Stimulated activated CD8-positive, alpha-beta memory T cell treated with anti-CD3 and anti-CD28 coated beads, Interleukin-15, amount 100 ng/mL, for 24 hours (primary cell): ENCODE data around the gene PCGF2.

Experiments
- DNase-seq: peaks from one replicate; pipeline ENCODE4 v3.0.0-alpha.2; 2020; ENCODE audit warnings: low read depth

The PCGF2 gene

DNA sequence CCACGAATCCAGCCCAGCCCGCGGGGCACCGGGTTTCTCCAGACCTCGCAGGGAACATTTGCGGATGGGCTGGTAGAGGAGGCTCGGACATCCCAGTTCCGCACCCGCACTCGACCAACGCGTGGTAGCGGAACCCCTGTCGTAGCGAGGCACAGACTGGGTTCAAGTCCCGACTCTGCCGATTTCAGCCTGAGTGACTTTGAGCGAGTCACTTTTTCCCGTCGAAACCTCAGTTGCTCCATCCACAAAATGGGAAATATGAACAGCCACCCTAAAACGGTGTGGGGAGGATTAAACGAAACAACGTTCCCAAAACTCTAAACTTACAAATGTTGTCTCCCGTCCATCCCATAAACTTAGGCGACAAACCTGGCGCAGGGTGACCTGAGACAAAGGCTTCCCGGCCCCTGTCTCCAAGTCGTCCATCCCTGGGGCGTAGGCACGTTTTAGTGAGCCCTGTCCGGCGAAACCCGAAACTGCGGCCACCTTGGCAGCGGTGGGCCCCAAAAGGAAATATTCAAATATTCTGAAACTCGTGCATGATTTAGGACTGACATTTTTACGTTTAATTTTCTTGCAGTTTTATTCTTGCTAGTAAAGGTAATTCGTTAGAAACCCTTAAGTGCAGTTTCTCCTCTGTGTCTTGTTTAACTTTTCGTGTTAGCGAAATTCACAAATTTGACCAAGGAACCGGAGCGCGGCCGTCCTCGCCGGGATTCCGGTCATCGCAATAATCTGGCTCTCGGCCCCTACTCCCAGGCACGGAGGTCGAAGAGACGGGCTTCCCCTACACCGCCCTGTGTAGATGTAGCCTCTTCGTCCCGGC, 45.0 kb downstream of the PCGF2 start:
- DNase-seq: no peak

DNA sequence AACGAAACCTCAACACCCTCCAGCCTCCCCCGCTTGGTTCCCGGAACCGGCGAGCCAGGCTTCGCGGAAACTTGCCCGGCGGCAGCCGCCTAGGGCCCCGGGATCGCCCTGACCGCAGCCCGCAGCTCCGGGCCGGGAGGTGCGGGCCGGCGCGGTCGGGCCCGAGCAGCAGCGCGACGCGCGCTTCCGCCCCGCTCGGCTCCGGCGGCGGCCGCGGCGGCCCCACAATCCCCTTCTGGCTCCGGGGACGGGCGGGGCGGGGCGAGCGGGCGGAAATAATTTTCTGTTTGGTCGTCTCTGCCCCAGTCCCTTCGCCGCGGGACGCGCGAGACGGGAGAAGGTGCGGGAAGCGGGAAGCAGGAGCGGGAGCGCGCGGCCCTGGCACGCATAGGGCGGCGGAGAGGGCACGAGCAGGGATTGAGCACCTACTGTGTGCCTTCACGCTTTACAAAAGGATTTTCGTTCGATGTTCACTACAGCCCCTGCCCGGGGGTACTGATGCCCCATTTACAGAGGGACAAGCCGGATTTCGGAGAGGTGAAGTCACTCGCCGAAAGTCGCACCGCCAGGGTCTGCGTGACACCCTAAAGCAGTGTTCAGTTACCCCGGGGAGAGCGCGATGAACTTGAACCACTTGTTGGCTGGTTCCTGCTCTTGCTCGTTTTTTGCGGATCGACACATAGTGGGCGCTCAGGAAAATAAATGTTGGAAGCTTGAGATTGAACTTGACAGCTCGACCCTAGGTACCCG, 45.8 kb downstream of the PCGF2 start:
- DNase-seq: peak; percentile 65

DNA sequence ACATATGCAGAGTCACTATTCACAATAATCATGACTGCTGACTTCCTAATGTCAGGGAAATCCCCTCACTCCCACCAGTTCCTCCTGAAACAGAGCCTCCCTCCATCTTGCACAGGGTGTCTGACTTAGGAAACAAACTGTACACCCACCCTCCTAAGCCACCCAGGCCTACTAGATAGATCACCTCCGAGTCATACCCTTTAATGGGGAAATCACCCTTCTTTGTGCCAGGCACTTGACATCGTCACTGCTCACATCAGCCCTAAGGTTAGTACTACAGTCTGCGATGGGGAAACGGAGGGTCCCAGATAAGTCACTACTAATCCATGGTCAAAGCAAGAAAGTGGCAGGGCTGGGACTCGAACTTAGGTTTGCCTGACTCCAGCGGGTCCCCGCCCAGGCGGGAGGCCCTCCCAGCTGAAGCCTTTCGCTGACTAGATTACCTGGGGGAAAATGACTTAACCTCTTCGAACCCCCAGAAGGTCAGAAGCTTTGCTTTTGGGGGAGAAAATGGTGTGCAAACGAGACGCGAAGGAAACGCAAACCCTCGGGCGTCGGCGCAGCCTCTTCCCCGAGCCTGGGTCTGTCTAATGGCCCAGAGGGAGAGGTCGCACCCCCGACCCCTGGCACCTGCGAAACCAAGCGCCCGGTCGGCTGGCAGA, 46.5 kb downstream of the PCGF2 start:
- DNase-seq: no peak

DNA sequence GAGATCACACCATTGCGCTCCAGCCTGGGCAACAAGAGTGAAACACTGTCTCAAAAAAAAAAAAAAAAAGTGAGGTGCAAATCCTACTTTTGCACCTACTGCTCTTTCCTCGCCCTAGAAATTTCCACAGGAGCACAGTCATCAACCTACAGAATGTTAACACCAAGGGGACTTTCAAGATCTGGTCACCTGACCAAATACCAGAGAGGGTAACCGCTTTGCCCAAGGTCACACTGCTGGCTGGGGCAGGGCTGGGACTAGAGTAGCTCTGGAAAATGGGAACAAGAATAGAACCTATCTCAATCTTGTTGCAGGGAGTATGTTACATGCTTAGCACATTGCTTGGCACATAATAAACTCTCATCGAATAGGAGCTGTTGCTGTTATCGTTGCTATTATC, 49.4 kb downstream of the PCGF2 start:
- DNase-seq: no peak

DNA sequence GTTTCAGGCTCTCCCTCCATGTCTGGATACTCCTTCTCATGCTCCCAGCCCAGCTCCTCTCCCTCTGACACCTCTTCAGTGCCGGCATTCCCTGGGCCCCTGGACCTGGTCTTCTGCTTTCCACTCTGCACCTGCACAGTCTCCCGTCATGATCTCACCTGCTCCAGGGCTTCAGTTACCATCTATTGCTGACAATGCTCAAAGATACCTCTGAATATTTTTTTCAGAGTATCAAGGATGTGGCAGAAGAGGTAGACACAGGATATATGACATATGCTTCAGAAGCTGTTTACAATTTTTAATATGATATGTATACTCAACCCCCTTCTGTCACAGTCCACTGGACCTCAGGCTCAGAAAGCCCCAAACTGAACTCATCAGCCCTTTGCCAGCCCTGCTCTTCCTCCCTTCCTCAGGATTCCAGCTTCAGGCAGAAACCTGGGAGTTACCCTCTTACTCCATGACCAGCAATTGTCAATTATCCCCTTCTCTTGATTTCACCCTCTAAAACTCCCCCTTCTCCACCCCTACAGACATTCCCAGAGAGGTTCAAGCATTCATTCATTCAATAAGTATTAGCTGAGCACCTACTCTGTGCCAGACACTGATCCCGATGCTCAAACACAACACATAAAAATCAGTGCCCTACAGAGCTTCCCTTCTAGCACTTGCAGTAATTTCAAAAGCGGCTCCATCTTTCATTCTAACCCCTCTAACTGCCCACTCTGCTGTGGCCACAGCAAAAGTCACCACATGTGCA, 50.9 kb downstream of the PCGF2 start:
- no peak for DNase-seq

DNA sequence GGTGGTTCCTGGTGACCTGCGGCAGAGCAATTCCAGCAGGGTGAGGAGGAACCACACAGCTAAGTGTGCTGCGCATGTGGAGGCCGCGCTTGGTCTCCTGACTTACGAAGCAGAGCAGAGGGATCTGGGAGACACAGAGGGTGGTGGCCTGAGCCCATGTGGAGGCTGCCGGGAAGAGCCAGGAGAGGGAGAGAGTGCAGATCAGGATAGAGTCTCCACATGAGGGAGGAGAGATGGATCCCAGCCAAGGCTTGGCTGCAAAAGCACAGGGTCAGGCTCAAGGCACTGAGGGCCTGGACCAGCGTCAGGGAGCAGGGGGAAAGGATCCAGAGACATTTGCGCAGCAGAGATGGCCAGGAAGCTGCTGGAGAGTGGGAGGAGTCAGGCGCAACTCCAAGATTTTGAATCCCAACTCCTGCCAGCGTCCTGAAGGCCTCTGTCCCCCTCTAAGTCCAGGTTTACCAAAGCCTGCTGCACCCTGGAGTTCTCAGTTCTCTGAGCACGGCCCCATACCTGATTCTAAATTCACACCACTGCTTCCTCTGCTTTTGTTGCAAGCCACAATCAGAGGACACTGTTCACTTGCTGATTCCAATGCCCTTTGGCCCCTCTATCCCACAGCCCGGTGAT, 54.3 kb downstream of the PCGF2 start:
- DNase-seq: no peak

DNA sequence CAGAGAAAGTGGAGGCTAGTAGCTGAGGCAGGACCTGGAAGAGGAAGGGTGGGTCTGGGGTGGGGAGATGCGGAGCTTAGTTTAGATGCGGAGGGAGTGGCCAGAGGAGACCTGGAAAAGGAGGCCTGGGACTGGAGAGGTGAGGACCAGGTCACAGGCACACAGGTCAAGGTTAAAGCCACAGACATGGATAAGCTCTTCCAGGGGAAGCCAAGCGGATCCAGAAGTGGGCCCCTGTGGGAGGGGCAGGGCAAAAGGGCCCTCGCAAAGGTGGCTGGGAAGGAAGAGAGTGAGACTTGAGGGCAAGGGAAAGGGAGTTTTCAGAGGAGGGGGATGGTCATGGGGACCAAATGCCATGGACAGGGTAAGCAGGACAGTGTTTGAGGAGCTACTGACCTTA, 57.0 kb downstream of the PCGF2 start:
- DNase-seq: no peak

DNA sequence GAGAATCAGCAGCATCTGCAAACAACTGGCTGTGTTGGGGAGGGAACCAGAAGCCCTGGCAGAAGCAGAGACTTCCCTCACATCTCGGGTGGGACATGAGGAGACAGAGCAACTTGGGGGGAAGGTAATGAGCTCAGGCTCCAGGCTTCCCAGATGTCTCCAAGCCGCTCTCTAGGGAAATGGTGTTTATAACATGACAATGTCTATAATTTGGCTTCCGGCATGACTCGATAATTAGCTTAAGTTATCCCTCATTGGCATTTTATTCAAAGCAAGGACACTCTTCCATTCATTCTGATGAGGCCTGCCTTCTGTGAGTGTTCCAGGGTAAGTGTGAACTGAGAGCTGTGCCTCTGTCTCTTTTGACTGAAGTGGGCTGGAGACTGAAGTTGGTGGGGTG, 57.8 kb downstream of the PCGF2 start:
- DNase-seq: no peak

DNA sequence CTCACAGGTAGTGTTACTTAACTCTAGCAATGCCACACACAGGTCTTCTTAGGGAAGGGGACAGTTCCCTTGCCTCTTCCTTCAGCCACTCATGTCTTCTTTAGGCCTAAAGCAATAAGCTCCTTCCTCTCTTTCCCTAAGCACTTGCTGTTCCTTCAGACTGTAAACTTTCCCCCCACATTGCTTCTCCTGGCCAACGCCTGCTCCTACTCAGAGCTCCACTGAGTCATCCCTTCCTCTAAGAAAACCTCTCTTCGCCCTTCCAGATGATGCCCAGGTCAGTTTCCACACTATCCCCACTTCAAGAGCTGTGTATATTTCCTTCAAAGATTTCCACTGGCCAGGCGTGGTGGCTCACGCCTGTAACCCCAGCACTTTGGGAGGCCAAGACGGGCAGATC, 60.9 kb downstream of the PCGF2 start:
- no peak for DNase-seq

DNA sequence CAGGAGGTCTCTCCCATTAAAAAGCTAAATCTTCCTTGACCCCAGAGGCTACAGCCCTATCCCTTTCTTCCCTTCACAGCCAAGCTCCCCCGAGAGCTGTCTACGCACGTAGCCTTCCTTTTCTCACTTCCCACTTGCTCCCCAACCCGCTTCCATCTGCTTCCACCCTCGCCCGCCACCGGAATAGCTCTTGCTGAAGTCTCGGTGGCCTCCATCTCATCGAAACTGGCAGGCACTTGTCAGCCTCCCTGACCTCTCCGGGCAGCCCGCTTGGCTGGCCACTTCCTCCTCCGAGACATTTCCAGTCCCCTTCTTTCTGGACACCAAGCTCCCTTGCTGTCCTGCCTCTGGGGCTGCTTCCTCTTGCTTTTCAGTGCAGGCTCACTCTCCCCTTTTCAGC, 62.6 kb downstream of the PCGF2 start:
- no peak for DNase-seq
